ENCODE measurements around the gene CYB561A3. TPM values are rescaled to one million over a fixed set of nuclear protein-coding genes. Genes with fewer than 3 reads are reported as not detected.

CYB561A3 gene
- total and polyA plus RNA-seq, 2 of the 13 experiments (the other 11 are each of a cell fraction or from before 2014, with no cell fraction given), result 11.4 to 14.9 TPM

- TF ChIP-seq ZBTB46 (CRISPR knock-in tag; IDR thresholded peaks at IDR 0.05; ENCODE audit: borderline replicate concordance) (no peak), E2F2 (CRISPR knock-in tag; IDR thresholded peaks at IDR 0.05; ENCODE audit: borderline replicate concordance) (no peak), RARG (CRISPR knock-in tag; IDR thresholded peaks at IDR 0.05; ENCODE audit: low read depth) (no peak), ZNF737 (CRISPR knock-in tag; IDR thresholded peaks at IDR 0.05; ENCODE audit: borderline replicate concordance) (no peak), FOXO4 (CRISPR knock-in tag; conservative IDR thresholded peaks at IDR 0.05) (no peak), ARNTL (CRISPR knock-in tag; IDR thresholded peaks at IDR 0.05) (no peak), ZNF749 (CRISPR knock-in tag; IDR thresholded peaks at IDR 0.05; ENCODE audit: borderline replicate concordance) (no peak), FOXK1 (CRISPR knock-in tag; IDR thresholded peaks at IDR 0.05; ENCODE audit: borderline replicate concordance, low read depth) (no peak), SIN3A (IDR thresholded peaks at IDR 0.05; ENCODE audit: borderline replicate concordance, low read depth, low read length) (peak; percentile 39; the same call in 1 of the 2 replicates), PHF20 (CRISPR knock-in tag; IDR thresholded peaks at IDR 0.05) (peak; percentile 48; the same call in 1 of the 2 replicates), PTBP1 (IDR thresholded peaks at IDR 0.05; ENCODE audit: low read depth, low read length, poor library complexity, severe bottlenecking) (no peak), ZNF547 (CRISPR knock-in tag; IDR thresholded peaks at IDR 0.05) (no peak), SNAI1 (CRISPR knock-in tag; IDR thresholded peaks at IDR 0.05; ENCODE audit: borderline replicate concordance) (no peak), NFIB (CRISPR knock-in tag; IDR thresholded peaks at IDR 0.05; ENCODE audit: borderline replicate concordance) (no peak), ZNF800 (CRISPR knock-in tag; IDR thresholded peaks at IDR 0.05) (peak; percentile 50; the same call in 1 of the 2 replicates), NFIC (IDR thresholded peaks at IDR 0.05; ENCODE audit: low read length) (0 out of 2 replicates have a peak, but pooled peaks have one; percentile 18), JARID2 (CRISPR knock-in tag; IDR thresholded peaks at IDR 0.05; ENCODE audit: insufficient replicate concordance) (no peak), ZKSCAN1 (IDR thresholded peaks at IDR 0.05; ENCODE audit: low read length) (no peak), SP1 (IDR thresholded peaks at IDR 0.05) (no peak), SP1 (CRISPR knock-in tag; IDR thresholded peaks at IDR 0.05) (no peak), EP300 (IDR thresholded peaks at IDR 0.05; ENCODE audit: low read depth in 2 of 2, low read length in 2 of 2) (no peak), EP300 (CRISPR knock-in tag; IDR thresholded peaks at IDR 0.05; ENCODE audit: borderline replicate concordance) (0 out of 2 replicates have a peak, but pooled peaks have one; percentile 27), AHR (CRISPR knock-in tag; IDR thresholded peaks at IDR 0.05) (no peak), LBX2 (CRISPR knock-in tag; IDR thresholded peaks at IDR 0.05; ENCODE audit: borderline replicate concordance) (no peak), MEIS1 (CRISPR knock-in tag; IDR thresholded peaks at IDR 0.05; ENCODE audit: borderline replicate concordance) (0 out of 2 replicates have a peak, but pooled peaks have one; percentile 34)
These were observed 26.3 kb downstream of the CYB561A3 start (continued) for GRCh38 chr11:61335355-61335710.

All from HepG2 (cell line).